GM13977 (cell line): ENCODE measurements around the gene RPL7A.

Experiments used
- DNase-seq: peaks from one replicate; pipeline ENCODE4 v3.0.0; 2012; ENCODE audit warnings: low spot score
- in situ Hi-C: fragments of 300-500 bp; cut with MboI; formaldehyde crosslinking; loops from one replicate; pipeline ENCODE4 v1.12.0; 2022; ENCODE audit warnings: low sequenced_read_pairs, low pct_unique_long_range_greater_than_20kb, mixed read lengths, inconsistent platforms; ENCODE audit not compliant: unreplicated experiment
- TF ChIP-seq, protein P1 (sequence below): IDR thresholded peaks from 2 replicates; pipeline ENCODE4 v1.5.1; 2012; ENCODE audit warnings: mild to moderate bottlenecking, control low read depth; ENCODE audit not compliant: insufficient read depth; ENCODE audit errors: extremely low read depth, missing control alignments

Gene RPL7A

GRCh38 chr9:133379153-133380086, 31.4 kb downstream of the RPL7A start:
- in situ Hi-C loops, result no loop called here
- TF ChIP-seq, protein P1, sequence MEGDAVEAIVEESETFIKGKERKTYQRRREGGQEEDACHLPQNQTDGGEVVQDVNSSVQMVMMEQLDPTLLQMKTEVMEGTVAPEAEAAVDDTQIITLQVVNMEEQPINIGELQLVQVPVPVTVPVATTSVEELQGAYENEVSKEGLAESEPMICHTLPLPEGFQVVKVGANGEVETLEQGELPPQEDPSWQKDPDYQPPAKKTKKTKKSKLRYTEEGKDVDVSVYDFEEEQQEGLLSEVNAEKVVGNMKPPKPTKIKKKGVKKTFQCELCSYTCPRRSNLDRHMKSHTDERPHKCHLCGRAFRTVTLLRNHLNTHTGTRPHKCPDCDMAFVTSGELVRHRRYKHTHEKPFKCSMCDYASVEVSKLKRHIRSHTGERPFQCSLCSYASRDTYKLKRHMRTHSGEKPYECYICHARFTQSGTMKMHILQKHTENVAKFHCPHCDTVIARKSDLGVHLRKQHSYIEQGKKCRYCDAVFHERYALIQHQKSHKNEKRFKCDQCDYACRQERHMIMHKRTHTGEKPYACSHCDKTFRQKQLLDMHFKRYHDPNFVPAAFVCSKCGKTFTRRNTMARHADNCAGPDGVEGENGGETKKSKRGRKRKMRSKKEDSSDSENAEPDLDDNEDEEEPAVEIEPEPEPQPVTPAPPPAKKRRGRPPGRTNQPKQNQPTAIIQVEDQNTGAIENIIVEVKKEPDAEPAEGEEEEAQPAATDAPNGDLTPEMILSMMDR, result no peak
- DNase-seq, result no peak

GRCh38 chr9:133380734-133381133, 32.7 kb downstream of the RPL7A start:
- no peak for DNase-seq
- TF ChIP-seq, protein P1, result no peak
- in situ Hi-C loops, result no loop called here

DNA sequence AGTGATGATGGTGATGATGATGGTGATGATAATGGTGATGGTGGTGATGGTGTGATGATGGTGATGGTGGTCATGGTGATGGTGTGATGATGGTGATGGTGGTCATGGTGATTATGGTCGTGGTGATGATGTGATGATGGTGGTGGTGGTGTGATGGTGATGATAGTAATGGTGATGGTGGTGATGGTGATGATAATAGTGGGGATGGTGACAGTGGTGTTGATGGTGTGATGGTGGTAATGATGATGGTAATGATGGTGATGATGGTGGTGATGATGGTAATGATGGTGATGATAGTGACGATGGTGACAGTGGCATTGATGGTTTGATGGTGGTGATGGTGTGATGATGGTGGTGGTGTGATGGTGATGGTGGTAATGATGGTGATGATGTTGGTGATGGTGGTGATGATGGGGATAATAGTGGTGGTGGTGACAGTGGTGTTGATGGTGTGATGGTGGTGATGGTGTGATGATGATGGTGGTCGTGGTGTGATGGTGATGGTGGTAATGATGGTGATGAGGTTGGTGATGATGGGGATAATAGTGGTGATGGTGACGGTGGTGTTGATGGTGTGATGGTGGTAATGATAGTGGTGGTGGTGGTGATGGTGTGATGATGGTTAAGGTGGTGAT, 34.6 kb downstream of the RPL7A start:
- DNase-seq, result no peak
- TF ChIP-seq, protein P1, result no peak
- in situ Hi-C loops, result no loop called here

- TF ChIP-seq, protein P1, result no peak
- in situ Hi-C loops, result no loop called here
- no peak for DNase-seq
These were observed 35.4 kb downstream of the RPL7A start for GRCh38 chr9:133383438-133383837.

DNA sequence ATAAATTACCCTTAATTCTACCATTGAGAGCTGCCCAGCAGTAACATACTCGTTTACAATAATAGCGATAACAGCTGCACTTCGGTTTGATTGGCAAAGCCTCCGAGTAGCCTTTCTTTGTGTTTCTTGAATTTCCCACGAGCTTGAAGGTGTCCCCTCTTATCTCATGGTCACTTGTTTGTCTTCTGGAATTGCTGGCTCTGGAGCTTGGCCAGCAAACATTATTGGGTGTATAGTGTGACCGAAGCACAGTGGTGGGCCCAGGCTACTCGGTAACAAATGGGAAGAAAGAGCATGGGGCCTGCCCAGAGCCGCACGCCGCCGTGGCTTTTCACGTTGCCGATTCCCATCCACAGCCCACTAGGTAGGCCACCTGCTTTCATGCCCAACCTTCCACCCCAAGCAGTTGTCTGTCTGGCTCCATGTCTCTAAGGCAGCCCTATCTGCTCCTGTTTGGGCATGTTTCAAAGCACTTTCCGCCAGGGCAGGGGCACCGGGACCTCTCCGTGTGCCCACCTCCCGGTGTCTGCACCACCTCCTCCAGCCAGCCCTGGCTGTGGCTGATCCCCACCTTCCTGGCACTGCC, 36.8 kb downstream of the RPL7A start:
- no peak for DNase-seq
- in situ Hi-C loops, result no loop called here
- TF ChIP-seq, protein P1, result no peak

GRCh38 chr9:133385452-133385851, 37.4 kb downstream of the RPL7A start:
- in situ Hi-C loops, result no loop called here
- TF ChIP-seq, protein P1, result no peak

More at GRCh38 chr9:133385452-133385851, 37.4 kb downstream of the RPL7A start:
- no peak for DNase-seq
